A549 treated with AZD9567 at 1 μM for 4 hours (cell line): Measurements from ENCODE around the gene RRM1. TPM values are rescaled to one million over a fixed set of nuclear protein-coding genes. Genes with fewer than 3 reads are reported as not detected.

ENCODE experiments used
- total RNA-seq: library from RNA; stranded (reverse); fragments of 200-300 nt; extraction: Qiagen RNA extraction; gene quantifications from 5 replicates; pipeline ENCODE4 v1.2.3, GENCODE V29; 2022; ENCODE audit not compliant: insufficient read depth

Gene RRM1
- 71.9 to 83.3 TPM (median 79.5 TPM) in 5 replicates for total RNA-seq

DNA sequence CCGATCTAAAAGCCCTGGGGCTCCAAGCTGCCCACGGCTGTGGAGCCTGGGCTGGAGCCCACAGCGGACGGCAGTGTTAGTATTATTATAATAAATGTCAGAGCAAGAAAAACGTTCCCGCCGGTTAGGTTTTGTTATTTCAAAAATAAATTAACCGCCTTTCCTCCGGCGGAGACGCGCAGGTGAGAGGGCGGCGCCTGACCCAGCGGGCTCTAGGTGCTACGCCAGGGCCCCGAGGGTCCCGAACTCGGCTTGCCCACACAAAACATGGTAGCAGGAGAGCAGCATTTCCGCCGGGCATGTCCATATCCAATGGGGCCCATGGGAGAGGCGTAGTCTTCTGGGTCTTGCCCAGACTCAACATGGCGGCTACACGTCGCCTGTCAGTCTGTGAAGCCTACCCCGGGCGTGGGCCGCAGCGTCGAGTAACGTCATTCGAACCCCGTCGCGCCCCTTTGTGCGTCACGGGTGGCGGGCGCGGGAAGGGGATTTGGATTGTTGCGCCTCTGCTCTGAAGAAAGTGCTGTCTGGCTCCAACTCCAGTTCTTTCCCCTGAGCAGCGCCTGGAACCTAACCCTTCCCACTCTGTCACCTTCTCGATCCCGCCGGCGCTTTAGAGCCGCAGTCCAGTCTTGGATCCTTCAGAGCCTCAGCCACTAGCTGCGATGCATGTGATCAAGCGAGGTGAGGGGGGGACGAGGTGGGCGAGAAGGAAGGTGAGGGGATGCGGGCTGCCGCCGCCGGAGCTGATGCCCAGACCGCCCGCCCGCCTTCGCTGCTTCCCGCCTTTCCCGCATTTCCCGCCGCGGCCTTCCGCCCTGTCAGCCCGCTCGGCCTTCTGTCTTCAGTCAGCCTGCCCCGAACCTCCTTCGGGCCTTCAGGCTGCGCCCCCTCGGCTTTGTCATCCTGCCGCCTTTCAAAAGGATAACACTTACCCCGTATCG, at the start of gene RRM1:
Gene RRM1 (plus strand): TSS at position 452 of the 944 bp plus-strand sequence. CDS start 214 bp downstream, at position 666.

Other genes with a start within 250 kb of the RRM1 start
- gene STIM1, start 239.1 kb upstream of the RRM1 start, total RNA-seq: 24.8 to 31.6 TPM (median 26.1 TPM) in 5 replicates